Measurements from ENCODE around the gene ST6GALNAC2.
A peak's percentile ranks its signal among the peaks of the same experiment; 100 is the strongest.

The ST6GALNAC2 gene

DNA sequence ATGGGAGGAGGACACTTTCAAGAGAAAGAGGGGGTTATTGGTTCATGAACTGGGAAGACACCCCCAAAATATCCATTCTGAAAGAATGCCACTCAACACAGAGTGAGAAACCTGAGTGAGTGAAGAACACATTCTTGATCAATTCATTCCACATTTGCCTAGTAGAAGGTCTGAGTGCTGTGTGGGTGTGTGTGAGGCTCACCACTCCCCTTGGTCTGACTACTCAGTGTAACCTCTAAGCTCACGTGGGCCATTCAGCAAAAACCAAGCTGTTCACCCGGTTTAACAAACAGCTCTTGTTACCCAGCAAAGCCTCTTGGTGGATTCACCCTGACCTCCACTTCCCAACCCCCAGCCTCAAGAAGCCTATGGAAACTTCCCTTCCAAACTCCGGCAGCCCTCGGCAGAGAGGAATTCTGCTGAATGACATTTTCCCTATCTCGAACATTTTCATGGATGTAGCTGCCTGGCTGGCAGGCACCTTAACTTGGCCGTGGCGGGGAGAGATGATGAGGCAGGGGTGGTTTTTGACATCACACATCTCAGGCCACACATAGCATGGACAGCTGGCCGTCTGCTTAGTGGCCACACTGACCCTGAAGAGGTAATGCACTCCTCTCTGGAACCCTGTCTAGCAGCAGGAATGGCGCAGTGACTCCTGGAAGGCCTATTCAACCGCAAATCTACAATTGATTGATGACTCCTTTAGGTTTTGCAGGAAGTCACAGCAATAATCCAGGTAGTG lies 46.3 kb upstream of the ST6GALNAC2 start:
- POLR2A ChIA-PET: interaction anchor here (1.1 kb wide), 1 partner anchor 66 kb away, joined by 3 read pairs; no protein-coding TSS in a partner anchor

DNA sequence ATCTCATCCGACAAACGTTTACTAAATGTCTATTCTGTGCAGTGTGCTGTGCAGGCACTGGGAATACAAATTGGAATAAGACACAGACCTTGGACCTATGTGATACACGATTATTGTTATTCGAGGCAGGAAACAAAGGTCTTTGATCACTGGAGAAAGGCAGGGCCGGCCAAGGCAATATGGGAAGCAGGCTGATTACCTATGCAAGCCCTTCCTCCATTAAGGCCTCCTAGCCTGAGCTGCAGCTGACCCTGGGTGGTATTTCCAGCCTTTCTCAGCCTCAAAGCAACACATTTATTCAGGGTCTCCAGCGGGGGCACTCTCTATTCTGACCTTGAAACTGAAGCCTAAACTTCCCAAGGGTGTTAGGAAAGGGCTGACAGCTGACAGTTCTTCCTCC lies 44.5 kb upstream of the ST6GALNAC2 start:
- TF ChIP-seq SP7 (tag by site-specific recombination; IDR thresholded peaks at IDR 0.05) (no peak), GLIS1 (tag by site-specific recombination; IDR thresholded peaks at IDR 0.05) (peak; percentile 62; the same call in 1 of the 2 replicates), ZNF169 (tag by site-specific recombination; IDR thresholded peaks at IDR 0.05) (no peak), ZNF670 (tag by site-specific recombination; IDR thresholded peaks at IDR 0.05; ENCODE audit: low read depth) (no peak), ZNF658 (tag by site-specific recombination; IDR thresholded peaks at IDR 0.05) (no peak), ZNF501 (tag by site-specific recombination; IDR thresholded peaks at IDR 0.05) (no peak), ZBTB17 (tag by site-specific recombination; IDR thresholded peaks at IDR 0.05) (peak; percentile 54; the same call in 1 of the 2 replicates), ZNF600 (tag by site-specific recombination; IDR thresholded peaks at IDR 0.05) (no peak), ZNF302 (tag by site-specific recombination; IDR thresholded peaks at IDR 0.05; ENCODE audit: low read depth) (no peak), ZSCAN16 (tag by site-specific recombination; IDR thresholded peaks at IDR 0.05) (no peak), OSR2 (tag by site-specific recombination; IDR thresholded peaks at IDR 0.05) (no peak), ZNF610 (tag by site-specific recombination; IDR thresholded peaks at IDR 0.05; ENCODE audit: borderline replicate concordance) (no peak), ZNF423 (tag by site-specific recombination; IDR thresholded peaks at IDR 0.05) (no peak), ZFP3 (tag by site-specific recombination; IDR thresholded peaks at IDR 0.05; ENCODE audit: low read depth) (no peak)
- TF ChIP-seq, protein P1, sequence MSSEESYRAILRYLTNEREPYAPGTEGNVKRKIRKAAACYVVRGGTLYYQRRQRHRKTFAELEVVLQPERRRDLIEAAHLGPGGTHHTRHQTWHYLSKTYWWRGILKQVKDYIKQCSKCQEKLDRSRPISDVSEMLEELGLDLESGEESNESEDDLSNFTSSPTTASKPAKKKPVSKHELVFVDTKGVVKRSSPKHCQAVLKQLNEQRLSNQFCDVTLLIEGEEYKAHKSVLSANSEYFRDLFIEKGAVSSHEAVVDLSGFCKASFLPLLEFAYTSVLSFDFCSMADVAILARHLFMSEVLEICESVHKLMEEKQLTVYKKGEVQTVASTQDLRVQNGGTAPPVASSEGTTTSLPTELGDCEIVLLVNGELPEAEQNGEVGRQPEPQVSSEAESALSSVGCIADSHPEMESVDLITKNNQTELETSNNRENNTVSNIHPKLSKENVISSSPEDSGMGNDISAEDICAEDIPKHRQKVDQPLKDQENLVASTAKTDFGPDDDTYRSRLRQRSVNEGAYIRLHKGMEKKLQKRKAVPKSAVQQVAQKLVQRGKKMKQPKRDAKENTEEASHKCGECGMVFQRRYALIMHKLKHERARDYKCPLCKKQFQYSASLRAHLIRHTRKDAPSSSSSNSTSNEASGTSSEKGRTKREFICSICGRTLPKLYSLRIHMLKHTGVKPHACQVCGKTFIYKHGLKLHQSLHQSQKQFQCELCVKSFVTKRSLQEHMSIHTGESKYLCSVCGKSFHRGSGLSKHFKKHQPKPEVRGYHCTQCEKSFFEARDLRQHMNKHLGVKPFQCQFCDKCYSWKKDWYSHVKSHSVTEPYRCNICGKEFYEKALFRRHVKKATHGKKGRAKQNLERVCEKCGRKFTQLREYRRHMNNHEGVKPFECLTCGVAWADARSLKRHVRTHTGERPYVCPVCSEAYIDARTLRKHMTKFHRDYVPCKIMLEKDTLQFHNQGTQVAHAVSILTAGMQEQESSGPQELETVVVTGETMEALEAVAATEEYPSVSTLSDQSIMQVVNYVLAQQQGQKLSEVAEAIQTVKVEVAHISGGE (tag by site-specific recombination; conservative IDR thresholded peaks at IDR 0.05; ENCODE audit: low read depth): no peak
- H3K4me1 ChIP-seq (ENCODE audit: control insufficient read depth, insufficient read depth, low read length): no peaks in the 10 kb centered on the region
- no peaks in the 10 kb centered on the region for H3K9me3 ChIP-seq (ENCODE audit: control insufficient read depth, insufficient read depth, low read depth, low read length)
- ChIA-PET POLR2A (interaction anchor here (0.7 to 0.8 kb wide), 2 partner anchors 26 to 51 kb away, joined by 3 to 5 read pairs; no protein-coding TSS in a partner anchor), CTCF (interaction anchor here (0.7 to 2.2 kb wide), 3 partner anchors 51 to 120 kb away, joined by 3 to 8 read pairs (median 3); no protein-coding TSS in a partner anchor)
- H3K4me3 ChIP-seq (ENCODE audit: low read depth, low read length): no peak overlapping the region
- H3K36me3 ChIP-seq (ENCODE audit: control insufficient read depth in 2 of 2, insufficient read depth in 1 of 2, low read length in 2 of 2): peaks cover 0 to 5% of the 10 kb centered on the region in 2 experiments; a peak in 1 of 3 replicates
- H3K27ac ChIP-seq (ENCODE audit: extremely low read depth, low read depth, low read length): no peak overlapping the region

More for the DNA sequence above, 46.3 kb upstream of the ST6GALNAC2 start:
- CTCF ChIA-PET: interaction anchor here (1.2 to 2.2 kb wide), 2 partner anchors 8 to 50 kb away, joined by 7 to 8 read pairs; no protein-coding TSS in a partner anchor
- Histone ChIP-seq H3K27ac (ENCODE audit: extremely low read depth, low read depth, low read length) (no peak overlapping the region), H3K36me3 (ENCODE audit: control insufficient read depth in 2 of 2, insufficient read depth in 1 of 2, low read length in 2 of 2) (no peaks in the 10 kb centered on the region), H3K9me3 (ENCODE audit: control insufficient read depth, insufficient read depth, low read depth, low read length) (no peaks in the 10 kb centered on the region), H3K4me1 (ENCODE audit: control insufficient read depth, insufficient read depth, low read length) (no peaks in the 10 kb centered on the region; the same call in 1 of the 2 replicates), H3K4me3 (ENCODE audit: low read depth, low read length) (no peak overlapping the region)
- TF ChIP-seq, protein P2, sequence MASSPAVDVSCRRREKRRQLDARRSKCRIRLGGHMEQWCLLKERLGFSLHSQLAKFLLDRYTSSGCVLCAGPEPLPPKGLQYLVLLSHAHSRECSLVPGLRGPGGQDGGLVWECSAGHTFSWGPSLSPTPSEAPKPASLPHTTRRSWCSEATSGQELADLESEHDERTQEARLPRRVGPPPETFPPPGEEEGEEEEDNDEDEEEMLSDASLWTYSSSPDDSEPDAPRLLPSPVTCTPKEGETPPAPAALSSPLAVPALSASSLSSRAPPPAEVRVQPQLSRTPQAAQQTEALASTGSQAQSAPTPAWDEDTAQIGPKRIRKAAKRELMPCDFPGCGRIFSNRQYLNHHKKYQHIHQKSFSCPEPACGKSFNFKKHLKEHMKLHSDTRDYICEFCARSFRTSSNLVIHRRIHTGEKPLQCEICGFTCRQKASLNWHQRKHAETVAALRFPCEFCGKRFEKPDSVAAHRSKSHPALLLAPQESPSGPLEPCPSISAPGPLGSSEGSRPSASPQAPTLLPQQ (tag by site-specific recombination; IDR thresholded peaks at IDR 0.05): no peak
- TF ChIP-seq, protein P3, sequence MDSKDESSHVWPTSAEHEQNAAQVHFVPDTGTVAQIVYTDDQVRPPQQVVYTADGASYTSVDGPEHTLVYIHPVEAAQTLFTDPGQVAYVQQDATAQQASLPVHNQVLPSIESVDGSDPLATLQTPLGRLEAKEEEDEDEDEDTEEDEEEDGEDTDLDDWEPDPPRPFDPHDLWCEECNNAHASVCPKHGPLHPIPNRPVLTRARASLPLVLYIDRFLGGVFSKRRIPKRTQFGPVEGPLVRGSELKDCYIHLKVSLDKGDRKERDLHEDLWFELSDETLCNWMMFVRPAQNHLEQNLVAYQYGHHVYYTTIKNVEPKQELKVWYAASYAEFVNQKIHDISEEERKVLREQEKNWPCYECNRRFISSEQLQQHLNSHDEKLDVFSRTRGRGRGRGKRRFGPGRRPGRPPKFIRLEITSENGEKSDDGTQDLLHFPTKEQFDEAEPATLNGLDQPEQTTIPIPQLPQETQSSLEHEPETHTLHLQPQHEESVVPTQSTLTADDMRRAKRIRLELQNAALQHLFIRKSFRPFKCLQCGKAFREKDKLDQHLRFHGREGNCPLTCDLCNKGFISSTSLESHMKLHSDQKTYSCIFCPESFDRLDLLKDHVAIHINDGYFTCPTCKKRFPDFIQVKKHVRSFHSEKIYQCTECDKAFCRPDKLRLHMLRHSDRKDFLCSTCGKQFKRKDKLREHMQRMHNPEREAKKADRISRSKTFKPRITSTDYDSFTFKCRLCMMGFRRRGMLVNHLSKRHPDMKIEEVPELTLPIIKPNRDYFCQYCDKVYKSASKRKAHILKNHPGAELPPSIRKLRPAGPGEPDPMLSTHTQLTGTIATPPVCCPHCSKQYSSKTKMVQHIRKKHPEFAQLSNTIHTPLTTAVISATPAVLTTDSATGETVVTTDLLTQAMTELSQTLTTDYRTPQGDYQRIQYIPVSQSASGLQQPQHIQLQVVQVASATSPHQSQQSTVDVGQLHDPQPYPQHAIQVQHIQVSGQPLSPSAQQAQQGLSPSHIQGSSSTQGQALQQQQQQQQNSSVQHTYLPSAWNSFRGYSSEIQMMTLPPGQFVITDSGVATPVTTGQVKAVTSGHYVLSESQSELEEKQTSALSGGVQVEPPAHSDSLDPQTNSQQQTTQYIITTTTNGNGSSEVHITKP (tag by site-specific recombination; IDR thresholded peaks at IDR 0.05): peak; percentile 92
- peak; percentile 40 for TF ChIP-seq ZFHX2 (tag by site-specific recombination; conservative IDR thresholded peaks at IDR 0.05)
